Gastroesophageal sphincter (tissue), 4 donors: ENCODE measurements around the gene PRTFDC1. TPM values are rescaled to one million over a fixed set of nuclear protein-coding genes. Genes with fewer than 3 reads are reported as not detected.
A peak's percentile ranks its signal among the peaks of the same experiment; 100 is the strongest.
"Not testable (repeated sequence)": the region's sequence is repeated elsewhere in the genome, so short reads cannot be mapped to it uniquely, and the experiment has no call there.

Experiments used
- ATAC-seq: fragments of 150-250 bp; one replicate; pipeline ENCODE4 v1.9.1; 2016; ENCODE audit warnings: mild to moderate bottlenecking, moderate library complexity
- H3K27ac ChIP-seq, 4 donors: fragments of 200-600 bp; sonication (generic) in 3 of 4; 1 replicate in 3 of 4; 2 replicates in 1 of 4; pipeline ENCODE4 v1.5.1; 2016 to 2019
- H3K27me3 ChIP-seq: fragments of 200-600 bp; sonication (generic); one replicate; pipeline ENCODE4 v1.5.1; 2019
- H3K36me3 ChIP-seq, 2 donors: fragments of 200-600 bp; sonication (generic); one replicate each; pipeline ENCODE4 v1.5.1; 2019; ENCODE audit warnings: control low read depth in 1 of 2
- H3K4me1 ChIP-seq, 3 donors: fragments of 200-600 bp; sonication (generic); 1 replicate in 2 of 3; 2 replicates in 1 of 3; pipeline ENCODE4 v1.5.1; 2016 to 2019; ENCODE audit warnings: control low read depth in 2 of 3
- H3K4me3 ChIP-seq, 2 donors: fragments of 200-600 bp; sonication (generic); one replicate each; pipeline ENCODE4 v1.5.1; 2019; ENCODE audit warnings: mild to moderate bottlenecking in 1 of 2, moderate library complexity in 1 of 2
- H3K9me3 ChIP-seq, 3 donors: fragments of 200-600 bp; sonication (generic); one replicate each; pipeline ENCODE4 v1.5.1; 2017 to 2019; ENCODE audit warnings: control low read depth in 2 of 3
- CTCF ChIP-seq, 4 experiments: fragments of 200-600 bp in 2 of 4; fragments of 450-650 bp in 2 of 4; sonication (generic) in 1 of 4; IDR thresholded peaks; one replicate each; pipeline ENCODE4 v1.5.1; 2017 to 2019; ENCODE audit warnings: antibody characterized with exemption in 4 of 4, mild to moderate bottlenecking in 2 of 4, moderate library complexity in 2 of 4
- EP300 ChIP-seq: sonication (generic); formaldehyde crosslinking; IDR thresholded peaks from one replicate; pipeline ENCODE4 v1.6.1; 2017; ENCODE audit warnings: antibody characterized with exemption, mild to moderate bottlenecking
- POLR2A ChIP-seq, 2 donors: fragments of 450-650 bp; IDR thresholded peaks; one replicate each; pipeline ENCODE4 v1.6.1; 2017; ENCODE audit warnings: antibody characterized with exemption in 2 of 2, mild to moderate bottlenecking in 2 of 2, moderate library complexity in 1 of 2
- POLR2AphosphoS5 ChIP-seq: sonication (generic); formaldehyde crosslinking; IDR thresholded peaks from one replicate; pipeline ENCODE4 v1.6.1; 2017; ENCODE audit warnings: antibody characterized with exemption
- WGBS, 2 donors: methylation state at CpG; one replicate each; pipeline ENCODE4 v1.1.5; 2018; ENCODE audit warnings: low coverage in 1 of 2; 5-methylcytosine and 5-hydroxymethylcytosine counted together
- total RNA-seq, 4 donors: library from RNA; depleted of rRNA; stranded (reverse); fragments of >200 nt; gene quantifications; one replicate each; pipeline ENCODE4 v1.1.0, GENCODE V29; 2016

Gene PRTFDC1
- total RNA-seq, 4 donors from 2014 or later, result 3.2 to 14.6 (median 7.9) TPM

- WGBS, 2 donors, result 17 to 34% methylated on average over 3 to 5 of the region's 5 CpGs
- no peak overlapping the region for H3K4me3 ChIP-seq
- no peak for TF ChIP-seq POLR2AphosphoS5
- no peak for TF ChIP-seq POLR2A (IDR thresholded peaks at IDR 0.05)
- no peak for TF ChIP-seq CTCF (IDR thresholded peaks at IDR 0.05)
- TF ChIP-seq EP300, result no peak
- H3K9me3 ChIP-seq, result no peaks in the 10 kb centered on the region
- peaks cover 0 to 29% (median 0%) of the 10 kb centered on the region in 3 donors for H3K4me1 ChIP-seq
- no peaks in the 10 kb centered on the region for H3K36me3 ChIP-seq
- H3K27ac ChIP-seq, result peak overlapping the region; percentile 48 to 75 (median 69)
- no peaks in the 10 kb centered on the region for H3K27me3 ChIP-seq
- ATAC-seq, result peak; percentile 69
These were observed 6.4 kb upstream of the PRTFDC1 start for GRCh38 chr10:24958721-24959381.

DNA sequence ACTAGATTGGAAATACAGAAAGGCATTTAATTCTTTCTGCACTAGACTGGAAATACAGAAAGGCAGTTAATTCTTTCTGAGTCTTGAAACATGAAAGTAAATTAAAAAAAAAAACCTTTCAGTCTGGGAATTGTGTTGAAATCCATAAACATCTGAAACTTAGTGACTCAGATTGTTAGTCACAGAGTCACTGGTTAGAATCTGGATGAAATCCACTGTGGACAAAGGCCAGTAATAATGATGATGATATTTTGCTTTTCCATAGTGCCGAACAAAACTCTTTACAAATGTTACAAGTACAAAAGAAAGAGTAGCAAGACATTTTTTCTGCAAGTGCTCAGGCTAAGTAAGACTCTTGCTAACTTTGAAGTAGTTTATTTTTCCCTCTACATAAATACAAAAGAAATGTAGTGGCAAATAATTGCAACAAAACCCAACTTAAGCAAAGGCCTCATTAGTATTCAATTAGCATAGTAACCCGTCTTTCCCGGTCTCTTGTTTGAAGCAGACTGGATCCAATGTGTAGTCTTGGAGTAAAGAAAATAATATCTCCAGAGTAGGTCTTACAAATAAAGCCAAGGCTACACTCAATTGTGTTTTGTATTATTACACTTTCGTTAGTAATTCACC is 5.8 kb upstream of the PRTFDC1 start:
- no peak overlapping the region for H3K4me3 ChIP-seq

GRCh38 chr10:24957624-24958051 is 5.2 kb upstream of the PRTFDC1 start:
- ATAC-seq, H3K27me3 ChIP-seq, H3K9me3 ChIP-seq, H3K36me3 ChIP-seq, H3K4me3 ChIP-seq: not testable (repeated sequence)
- Histone ChIP-seq H3K4me1 (peaks cover 0 to 41% (median 0%) of the 10 kb centered on the region in 3 donors), H3K27ac (peak overlapping the region; percentile 38 to 67 (median 44))
- whole genome bisulfite sequencing, 2 donors, result 51 to 56% methylated on average over 3 to 6 of the region's 6 CpGs

More for the DNA sequence above, 5.8 kb upstream of the PRTFDC1 start:
- H3K36me3 ChIP-seq, result no peaks in the 10 kb centered on the region
- H3K27me3 ChIP-seq, result no peaks in the 10 kb centered on the region
- H3K27ac ChIP-seq, result peak overlapping the region; percentile 48 to 75 (median 69)
- WGBS, 2 donors, result 11 to 17% methylated on average over 3 to 4 of the region's 4 CpGs
- no peaks in the 10 kb centered on the region for H3K9me3 ChIP-seq
- H3K4me1 ChIP-seq, result peaks cover 0 to 36% (median 0%) of the 10 kb centered on the region in 3 donors
- TF ChIP-seq CTCF (IDR thresholded peaks at IDR 0.05) (no peak), POLR2AphosphoS5 (peak; percentile 92)
- peak; percentile 81 for ATAC-seq

DNA sequence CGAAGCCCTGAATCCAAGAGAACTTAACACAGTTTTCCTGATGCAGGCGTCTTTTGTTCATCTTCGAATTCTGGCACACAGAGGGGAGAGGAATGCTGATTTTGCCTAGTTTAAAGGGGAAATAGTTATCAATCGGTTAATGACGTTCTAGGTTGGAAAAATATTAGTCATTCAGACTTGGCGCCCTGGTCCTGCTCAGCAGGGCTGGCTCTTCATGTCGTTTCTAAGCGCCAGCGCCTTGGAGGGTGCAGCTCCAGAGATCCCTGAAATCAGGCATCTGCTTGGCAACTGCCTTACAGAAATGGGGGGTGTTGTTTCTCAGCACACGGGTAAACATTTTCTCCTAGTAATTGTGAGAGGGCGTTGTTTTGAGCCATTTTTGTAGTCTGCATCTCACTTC is 1.3 kb upstream of the PRTFDC1 start:
- Histone ChIP-seq H3K36me3 (no peaks in the 10 kb centered on the region), H3K4me3 (no peak overlapping the region), H3K9me3 (no peaks in the 10 kb centered on the region), H3K4me1 (peaks cover 0 to 48% (median 8%) of the 10 kb centered on the region in 3 donors), H3K27ac (peak overlapping the region in 2 of 4 donors; percentile 85 to 88), H3K27me3 (no peaks in the 10 kb centered on the region)
- ATAC-seq, result no peak
- WGBS, 2 donors, result 49 to 61% methylated on average over 2 to 11 of the region's 11 CpGs
- TF ChIP-seq POLR2AphosphoS5, result no peak
- TF ChIP-seq EP300, result no peak
- TF ChIP-seq POLR2A (IDR thresholded peaks at IDR 0.05), result no peak
- no peak for TF ChIP-seq CTCF (IDR thresholded peaks at IDR 0.05)

- Histone ChIP-seq H3K9me3 (no peaks in the 10 kb centered on the region), H3K27ac (peak overlapping the region; percentile 3 to 88 (median 84))
- ATAC-seq, result peak; percentile 60
These were observed 570 bp upstream of the PRTFDC1 start for GRCh38 chr10:24952707-24953645.

More at GRCh38 chr10:24952707-24953645, 570 bp upstream of the PRTFDC1 start:
- H3K4me3 ChIP-seq, result peak overlapping the region; percentile 56 to 81
- H3K27me3 ChIP-seq, result no peaks in the 10 kb centered on the region
- WGBS, 2 donors, result 14 to 86% methylated on average over 2 to 13 of the region's 53 CpGs
- TF ChIP-seq POLR2AphosphoS5 (peak; percentile 13), POLR2A (IDR thresholded peaks at IDR 0.05) (no peak), CTCF (IDR thresholded peaks at IDR 0.05) (peak in 3 of 4 experiments; percentile 35 to 53 (median 47)), EP300 (no peak)
- no peaks in the 10 kb centered on the region for H3K36me3 ChIP-seq
- peaks cover 0 to 41% (median 8%) of the 10 kb centered on the region in 3 donors for H3K4me1 ChIP-seq
